OCI-LY1 (cell line): Measurements from ENCODE around the gene UGT1A9.

Source experiments
- EZH2 ChIP-seq: fragments of 200-600 bp; sonication (generic), shearing (Covaris generic); IDR thresholded peaks from 2 replicates; pipeline ENCODE4 v1.8.0; 2017; ENCODE audit warnings: borderline replicate concordance, mixed run types, mild to moderate bottlenecking, antibody characterized with exemption, low read length, moderate library complexity, mixed read lengths
- TF ChIP-seq, protein P1 (sequence below): fragments of 200-600 bp; sonication (generic), shearing (Covaris generic); IDR thresholded peaks from 2 replicates; pipeline ENCODE4 v1.5.1; 2017; ENCODE audit warnings: mild to moderate bottlenecking, antibody characterized with exemption, low read length, moderate library complexity, mixed read lengths

DNA sequence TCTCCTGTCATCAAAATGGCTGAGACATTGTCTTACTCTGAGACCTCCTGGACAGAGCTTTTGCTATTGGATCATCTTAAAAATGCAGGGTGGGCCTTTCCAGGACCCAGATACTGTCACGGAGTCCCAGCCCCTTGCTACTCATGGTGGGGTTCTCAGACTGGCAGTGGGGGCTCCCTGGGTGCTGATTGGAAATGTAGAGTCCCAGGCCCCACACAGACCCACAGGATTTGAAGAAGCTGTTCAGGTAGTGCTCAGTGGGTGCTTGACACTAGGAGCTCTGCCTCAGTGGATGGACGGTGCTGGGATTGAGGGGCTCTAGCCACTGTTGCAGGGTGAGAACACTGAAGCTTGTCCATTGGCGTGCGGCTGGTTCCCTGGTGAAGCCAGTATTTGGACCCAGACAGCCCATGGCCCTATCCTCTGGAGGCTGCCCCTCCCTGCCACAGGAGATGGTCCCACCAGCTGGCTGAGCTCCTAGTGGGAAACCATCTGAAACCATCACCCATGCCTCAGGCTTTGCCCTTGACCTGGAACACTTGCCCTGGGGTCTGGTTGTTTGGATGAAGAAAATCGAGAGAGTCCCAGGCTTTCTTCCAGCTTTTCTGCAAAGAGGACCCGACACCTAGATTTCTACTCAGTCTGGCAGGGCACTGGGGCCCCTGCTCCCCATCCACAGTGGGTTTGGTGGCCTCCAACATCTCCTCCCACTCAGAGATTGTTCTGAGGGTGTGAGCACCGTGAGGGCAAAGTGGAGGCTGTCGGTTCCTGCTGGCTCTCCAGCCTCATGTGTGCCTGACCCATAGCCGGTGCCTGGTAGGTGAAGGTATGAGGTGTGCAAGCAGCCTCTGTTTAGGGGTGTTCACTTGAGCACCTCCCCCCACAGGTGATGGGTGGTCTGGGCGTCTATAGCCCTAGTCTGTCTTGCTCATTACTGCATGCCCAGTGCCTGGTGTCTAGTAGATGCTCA, 136.6 kb downstream of the UGT1A9 start:
- TF ChIP-seq, protein P1, sequence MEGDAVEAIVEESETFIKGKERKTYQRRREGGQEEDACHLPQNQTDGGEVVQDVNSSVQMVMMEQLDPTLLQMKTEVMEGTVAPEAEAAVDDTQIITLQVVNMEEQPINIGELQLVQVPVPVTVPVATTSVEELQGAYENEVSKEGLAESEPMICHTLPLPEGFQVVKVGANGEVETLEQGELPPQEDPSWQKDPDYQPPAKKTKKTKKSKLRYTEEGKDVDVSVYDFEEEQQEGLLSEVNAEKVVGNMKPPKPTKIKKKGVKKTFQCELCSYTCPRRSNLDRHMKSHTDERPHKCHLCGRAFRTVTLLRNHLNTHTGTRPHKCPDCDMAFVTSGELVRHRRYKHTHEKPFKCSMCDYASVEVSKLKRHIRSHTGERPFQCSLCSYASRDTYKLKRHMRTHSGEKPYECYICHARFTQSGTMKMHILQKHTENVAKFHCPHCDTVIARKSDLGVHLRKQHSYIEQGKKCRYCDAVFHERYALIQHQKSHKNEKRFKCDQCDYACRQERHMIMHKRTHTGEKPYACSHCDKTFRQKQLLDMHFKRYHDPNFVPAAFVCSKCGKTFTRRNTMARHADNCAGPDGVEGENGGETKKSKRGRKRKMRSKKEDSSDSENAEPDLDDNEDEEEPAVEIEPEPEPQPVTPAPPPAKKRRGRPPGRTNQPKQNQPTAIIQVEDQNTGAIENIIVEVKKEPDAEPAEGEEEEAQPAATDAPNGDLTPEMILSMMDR: no peak
- TF ChIP-seq EZH2: no peak
